ENCODE data around the gene RNU1-2. TPM values are rescaled to one million over a fixed set of nuclear protein-coding genes. Genes with fewer than 3 reads are reported as not detected.
"Not testable (repeated sequence)": the region's sequence is repeated elsewhere in the genome, so short reads cannot be mapped to it uniquely, and the experiment has no call there.

RNU1-2 gene
- total RNA-seq, 1 experiment from 2014 or later, result not detected

DNA sequence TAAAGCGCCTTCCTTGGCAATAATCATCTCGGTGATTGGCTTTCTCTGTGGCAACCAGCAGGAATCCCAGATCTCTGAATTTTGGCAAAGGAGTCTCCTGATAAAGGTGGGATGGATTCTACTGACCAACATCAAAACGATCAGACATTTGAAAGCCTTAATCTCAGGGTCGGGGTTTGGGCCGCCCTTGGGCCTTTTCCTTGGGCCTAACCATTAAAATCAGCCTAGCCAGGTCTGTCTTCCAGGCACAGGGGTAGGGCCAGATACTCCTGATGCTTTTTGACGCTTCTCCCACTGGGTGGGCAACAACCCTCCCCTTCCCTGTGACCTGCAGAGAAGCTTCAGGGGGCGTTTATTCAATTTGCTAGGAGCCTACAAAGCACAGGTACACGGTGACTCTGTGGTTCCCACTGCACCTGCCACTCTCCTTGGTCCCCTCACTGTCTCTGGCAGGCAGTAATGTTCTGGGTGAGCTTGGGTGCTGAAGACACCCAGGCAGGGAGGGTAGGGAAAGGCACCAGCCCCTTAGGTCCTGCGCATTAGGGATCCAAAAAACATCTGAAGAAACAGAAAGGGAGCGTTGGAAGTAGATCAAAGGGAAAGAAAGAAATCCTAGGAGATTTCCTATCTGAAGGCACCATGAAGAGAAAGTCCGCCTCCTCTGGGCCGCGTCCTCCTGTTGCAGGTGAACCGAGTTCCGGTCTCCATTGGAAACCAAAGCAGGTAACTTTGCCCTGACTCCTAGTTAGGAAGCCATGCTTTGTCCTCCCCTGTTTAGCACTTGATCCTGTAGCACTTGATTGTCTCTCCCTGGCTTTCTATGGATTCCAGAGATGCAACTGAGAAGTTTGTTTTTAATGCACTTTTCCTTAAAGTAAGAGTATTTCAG is 12.3 kb downstream of the RNU1-2 start:
- DNase-seq (ENCODE audit: low read depth), result no peak

DNA sequence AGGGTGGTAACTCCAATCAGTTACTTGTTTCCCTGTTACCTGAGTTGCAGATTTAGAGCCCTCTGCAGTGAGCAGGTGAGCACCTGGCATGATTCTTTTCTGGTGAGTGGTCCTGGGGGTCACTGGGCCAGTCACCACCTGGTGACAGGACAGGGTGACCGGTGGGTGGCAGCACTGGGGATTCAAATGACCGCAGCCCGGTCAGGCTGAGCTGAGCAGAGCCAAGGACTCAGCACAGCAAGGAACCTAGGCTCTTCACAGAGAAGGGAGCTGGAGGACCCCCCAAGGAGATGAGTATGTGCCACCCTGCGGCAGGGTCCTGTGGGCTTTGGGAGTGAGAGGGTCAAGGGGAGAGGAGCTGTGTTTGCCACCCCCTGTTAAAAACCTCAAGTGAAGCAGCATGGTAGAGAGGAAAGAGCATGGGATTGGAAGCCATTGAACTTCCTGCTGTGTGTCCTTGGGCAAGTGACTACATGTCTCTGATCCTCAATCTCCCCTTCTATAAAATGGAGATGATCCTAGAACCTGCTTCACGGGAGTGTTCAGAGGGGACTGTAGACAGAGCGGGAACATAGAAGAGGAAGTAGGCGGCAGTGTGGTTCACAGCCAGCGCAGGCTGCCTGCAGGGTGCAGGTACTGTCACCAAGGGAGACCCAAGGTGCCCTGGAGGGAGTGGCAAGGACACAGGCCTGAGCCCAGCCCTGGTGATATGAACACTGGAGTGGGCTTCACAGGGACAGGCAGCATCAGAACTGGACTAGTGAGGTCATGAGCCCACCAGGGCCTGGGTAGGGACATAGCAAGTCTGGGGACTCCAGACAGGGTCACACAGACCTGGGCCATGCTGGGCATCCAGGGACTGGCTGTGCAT is 16.3 kb downstream of the RNU1-2 start:
- not testable (repeated sequence) for DNase-seq (ENCODE audit: low read depth)

DNA sequence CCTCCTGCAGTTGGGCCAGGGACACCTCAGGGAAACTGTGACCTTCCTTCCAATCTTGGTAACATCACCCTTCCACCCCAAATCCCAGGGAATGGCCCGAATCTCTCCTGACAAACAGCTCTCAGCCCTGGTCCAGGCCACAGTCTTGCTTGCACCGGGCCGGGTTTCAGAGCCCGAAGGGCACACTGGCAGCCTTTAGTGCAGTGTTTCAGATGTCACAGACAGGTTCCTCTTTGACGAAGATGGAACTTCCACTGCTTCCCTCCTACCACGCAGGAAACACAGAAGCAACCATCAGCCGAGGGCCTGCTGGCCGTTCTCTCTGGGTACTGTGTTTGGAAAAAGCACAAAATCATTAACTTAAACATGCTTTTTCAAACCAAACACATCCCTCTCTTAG is 17.0 kb downstream of the RNU1-2 start:
- DNase-seq (ENCODE audit: low read depth), result not testable (repeated sequence)

DNA sequence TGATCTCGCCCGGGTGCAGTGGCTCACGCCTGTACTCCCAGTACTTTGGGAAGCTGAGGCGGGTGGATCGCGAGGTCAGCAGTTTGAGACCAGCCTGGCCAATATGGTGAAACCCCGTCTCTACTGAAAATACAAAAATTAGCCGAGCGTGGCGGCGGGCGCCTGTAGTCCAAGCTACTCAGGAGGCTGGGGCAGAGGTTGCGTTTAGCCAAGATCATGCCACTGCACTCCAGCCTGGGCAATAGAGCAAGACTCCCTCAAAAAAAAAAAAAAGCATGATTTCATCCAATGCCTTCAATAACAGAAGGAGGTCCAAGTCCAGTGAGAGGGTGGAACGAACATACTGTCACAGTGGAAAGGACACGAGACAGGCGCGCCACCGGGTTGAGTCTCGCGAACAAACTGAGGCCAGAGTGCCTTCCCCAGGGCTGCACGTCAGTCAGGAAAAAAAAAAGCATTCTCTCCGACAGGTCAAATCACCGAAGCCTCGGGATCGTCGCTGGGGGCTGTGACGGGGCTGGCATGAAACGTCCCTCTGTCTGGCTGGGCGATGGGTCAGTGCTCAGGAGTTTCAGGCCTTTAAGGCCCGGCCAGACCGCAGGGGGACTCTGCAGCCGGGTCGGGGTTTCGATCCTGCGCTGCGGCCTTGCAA is 17.5 kb downstream of the RNU1-2 start:
- no peak for DNase-seq (ENCODE audit: low read depth)

DNA sequence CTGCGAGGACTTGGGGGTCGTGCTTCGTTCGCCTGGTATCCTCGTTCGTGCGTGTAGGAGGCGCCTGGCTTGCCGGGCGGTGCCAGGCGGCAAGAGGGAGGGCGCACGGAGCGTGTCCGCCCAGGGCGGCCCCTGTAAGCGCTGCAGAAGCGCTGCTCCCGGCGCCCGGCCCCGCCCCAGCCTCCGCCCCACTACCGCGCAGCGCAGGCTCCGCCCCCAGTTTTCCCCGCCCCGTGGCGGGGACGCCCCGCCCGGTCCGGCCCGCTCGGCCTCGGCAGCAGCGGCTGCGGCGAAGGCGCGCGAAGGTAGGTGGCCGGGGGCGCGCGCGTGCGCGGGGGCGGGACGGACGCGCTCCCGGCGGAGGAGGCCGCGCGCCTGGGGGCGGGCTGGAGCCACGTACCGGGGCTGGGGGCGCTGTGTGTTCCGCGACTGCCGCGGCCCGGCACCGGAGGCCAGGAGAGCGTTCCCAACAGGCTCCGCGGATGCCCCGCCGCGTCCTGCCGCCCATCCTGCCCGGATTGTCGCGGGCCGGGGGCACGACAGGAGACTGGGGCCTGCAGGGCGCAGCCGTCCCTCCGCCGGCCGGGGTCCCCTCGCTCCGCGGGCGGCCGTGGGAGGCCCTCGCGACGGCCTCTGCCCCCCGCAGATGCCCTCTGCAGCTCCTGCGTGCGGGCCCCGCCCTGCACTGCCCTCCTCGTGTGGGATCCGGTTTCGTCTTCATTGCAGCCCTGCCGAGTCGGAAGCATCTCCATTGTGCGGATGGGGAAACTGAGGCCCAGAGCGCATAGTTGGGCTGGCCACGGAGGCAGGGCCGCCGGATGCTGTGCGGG is 18.3 kb downstream of the RNU1-2 start:
- DNase-seq (ENCODE audit: low read depth), result peak; percentile 85

DNA sequence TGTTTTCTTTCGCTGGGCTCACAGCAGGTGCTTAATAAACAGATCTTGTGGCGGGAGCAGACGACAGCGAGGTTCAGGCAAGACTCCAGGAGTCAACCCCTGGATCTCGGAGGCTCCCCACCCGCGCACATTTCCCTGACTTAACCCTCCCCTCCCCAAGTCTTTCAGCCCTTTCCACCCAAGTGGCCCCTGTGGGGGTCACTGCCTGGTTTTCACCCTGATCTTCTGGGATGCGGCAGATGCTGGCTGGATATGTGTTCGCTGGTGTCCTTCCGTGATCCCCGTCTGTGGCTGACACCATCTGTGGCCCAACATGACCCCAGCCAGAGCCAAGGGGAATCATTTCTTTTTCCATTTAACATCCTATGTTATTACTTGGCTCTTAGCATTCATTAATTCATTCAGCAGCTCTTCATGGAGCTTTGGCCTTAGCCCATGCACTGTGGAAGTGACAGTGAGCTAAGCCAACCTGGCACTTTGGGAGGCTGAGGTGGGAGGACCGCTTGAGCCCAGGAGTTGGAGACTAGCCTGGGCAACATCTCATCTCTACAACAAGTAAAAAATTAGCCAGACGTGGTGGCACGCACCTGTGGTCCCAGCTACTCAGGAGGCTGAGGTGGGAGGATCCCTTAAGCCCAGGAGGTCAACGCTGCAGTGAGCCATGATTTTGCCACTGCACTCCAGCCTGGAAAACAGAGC is 19.3 kb downstream of the RNU1-2 start:
- not testable (repeated sequence) for DNase-seq (ENCODE audit: low read depth)

DNA sequence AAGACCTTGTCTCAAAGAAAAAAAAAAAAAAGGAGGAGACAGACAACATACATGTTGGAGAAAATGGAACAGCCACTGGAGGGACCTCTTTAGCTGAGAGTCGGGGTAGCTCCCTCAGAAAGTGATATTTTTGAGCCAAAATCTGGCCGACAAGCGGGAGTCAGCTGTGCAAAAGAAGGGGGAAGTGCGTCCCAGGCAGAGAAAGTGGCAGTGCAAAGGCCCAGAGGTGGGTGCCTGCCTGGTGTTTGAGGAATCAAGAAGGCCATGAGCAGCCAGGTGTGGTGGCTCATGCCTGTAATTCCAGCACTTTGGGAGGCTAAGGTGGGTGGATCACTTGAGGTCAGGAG is 19.8 kb downstream of the RNU1-2 start:
- peak; percentile 11 for DNase-seq (ENCODE audit: low read depth)

DNA sequence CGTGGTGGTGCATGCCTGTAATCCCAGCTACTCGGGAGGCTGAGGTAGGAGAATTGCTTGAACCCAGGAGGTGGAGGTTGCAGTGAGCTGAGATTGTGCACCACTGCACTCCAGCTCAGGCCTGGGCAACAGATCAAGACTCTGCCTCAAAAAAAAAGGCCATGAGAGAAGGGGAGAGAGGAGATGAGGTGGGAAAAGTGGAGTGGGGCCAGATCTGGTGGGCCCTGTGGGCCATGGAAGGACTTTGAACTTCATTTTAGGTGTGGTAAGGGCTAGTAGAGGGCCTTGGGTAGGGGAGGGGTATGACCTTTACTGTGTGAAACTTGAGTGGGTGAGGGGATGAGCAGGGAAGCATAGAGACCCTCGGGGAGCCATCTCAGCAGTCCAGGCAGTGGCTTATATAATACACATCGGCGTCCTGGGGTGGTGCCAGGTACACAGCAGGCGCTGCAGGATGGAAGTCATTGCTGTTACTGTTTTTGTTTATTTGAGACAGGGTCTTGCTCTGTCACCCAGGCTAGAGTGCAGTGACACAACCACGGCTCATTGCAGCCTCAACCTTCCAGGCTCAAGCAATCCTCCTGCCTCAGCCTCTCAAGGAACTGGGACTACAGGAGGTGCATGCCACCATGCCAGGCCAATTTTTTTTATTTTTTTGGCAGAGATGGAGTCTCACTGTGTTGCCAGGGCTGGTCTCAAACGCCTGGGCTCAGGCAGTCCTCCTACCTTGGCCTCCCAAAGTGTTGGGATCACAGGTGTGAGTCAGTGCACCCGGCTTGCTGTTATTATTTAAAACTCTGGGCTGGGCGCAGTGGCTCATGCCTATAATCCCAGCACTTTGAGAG is 20.5 kb downstream of the RNU1-2 start:
- DNase-seq (ENCODE audit: low read depth), result not testable (repeated sequence)

DNA sequence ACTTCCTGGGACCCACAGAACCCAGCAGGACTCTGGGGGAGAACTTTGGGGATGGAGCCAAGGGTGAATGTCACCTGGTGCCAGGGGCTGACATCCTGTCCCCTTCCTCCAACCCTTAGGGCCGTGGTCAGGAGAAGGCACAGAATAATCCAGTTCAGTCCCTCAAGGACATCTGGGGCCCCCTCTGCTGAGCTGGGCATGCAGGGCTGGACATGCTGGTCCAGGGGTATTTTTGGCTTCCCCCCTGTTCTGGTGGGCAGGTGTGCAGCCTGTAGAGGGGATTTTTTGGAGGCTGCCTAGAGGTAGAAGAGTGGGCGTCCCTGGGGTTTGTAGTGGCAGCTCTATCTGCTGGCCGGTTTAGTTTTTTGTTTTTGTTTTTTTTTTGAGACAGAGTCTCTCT is 22.6 kb downstream of the RNU1-2 start:
- no peak for DNase-seq (ENCODE audit: low read depth)

DNA sequence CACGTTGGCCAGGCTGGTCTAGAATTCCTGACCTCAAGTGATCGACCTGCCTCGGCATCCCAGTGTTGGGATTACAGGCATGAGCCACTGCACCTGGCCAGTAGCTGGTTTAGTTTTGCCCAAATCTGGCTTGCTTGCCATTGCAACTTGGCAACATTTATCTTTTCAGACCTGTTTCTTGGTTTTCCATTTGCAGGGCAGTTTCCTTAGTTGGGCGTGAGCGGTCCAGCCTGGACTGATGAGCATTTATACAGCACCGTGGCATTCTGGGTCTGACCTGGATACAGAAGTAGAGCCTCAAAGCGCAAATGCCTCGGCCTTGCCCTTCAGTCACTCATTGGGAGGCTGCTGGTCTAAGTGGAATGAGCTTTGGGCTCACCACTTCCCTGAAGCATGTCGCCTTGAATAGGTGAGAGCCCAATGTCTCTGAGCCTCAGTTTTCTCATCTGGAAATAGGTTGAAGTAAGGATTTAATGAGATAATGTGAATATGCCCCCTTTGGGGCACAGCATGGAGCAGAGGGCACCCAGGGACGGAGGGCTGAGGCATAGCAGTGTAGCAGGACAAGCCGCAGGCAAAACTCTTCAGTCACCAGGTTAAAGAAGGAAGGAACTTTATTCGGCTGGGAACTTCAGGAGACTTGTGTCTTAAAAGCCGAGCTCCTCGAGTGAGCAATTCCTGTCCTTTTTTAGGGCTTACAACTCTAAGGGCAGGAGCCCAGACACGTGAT is 23.3 kb downstream of the RNU1-2 start:
- DNase-seq (ENCODE audit: low read depth), result not testable (repeated sequence)

DNA sequence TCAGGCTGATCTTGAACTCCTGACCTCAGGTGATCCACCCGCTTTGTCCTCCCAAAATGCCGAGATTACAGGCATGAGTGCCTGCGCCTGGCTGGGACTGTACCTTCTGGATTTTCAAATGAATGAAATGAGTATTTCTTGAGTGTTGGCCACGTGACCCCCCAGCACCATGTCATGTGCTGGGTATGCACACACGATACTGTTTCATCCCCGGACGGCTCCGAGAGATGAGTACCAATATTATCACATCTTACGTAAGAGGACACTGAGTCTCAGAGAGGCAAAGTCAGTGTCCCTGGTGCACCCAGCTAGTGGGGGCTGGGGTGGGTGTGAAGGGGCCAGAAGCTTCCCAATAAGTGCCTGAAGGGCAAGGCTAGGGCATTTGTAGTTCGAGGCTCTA is 25.2 kb downstream of the RNU1-2 start:
- no peak for DNase-seq (ENCODE audit: low read depth)

DNA sequence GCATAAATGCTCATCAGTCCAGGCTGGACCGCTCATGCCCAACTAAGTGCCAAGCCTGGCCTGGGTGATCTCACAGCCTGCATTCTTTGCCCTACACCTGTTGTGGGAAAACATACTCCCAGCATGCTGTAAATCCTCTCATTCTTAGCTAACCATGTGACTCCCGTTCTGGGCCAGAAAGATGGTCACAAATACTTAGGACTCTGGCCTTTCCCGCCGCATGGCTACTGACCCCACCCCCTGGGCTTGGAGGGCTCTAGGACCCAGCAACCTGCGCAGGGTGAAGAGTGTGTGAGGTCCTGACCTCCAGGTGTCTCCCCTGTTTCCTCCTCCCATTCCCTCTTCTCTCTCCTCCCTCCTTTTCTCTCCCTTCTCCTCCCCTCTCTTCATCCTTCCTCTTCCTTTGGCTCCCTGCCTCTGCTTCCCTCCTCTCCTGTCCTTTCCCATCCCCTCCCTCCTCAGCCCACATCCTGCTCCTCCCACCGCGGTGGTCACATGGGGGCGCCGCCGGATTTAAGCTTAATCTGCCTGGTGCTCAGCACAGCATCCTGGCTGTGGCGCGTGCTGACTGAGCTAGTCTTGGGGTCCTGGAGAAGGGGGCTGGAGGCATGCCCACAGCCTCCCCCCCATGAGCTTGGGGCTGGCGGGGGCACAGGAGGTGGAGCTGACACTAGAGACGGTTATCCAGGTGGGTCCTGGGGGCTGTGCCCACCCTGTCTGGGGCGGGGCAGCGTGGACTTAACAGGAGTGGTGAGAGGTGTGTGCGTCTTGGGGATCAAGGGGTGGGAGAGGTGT is 25.8 kb downstream of the RNU1-2 start, which contains the start of gene CROCC:
Gene CROCC, plus strand, starts transcription at position 541 of the 795 bp plus-strand sequence. Its CDS starts 88 bp downstream, at position 629.
- peak; percentile 68 for DNase-seq (ENCODE audit: low read depth)

DNA sequence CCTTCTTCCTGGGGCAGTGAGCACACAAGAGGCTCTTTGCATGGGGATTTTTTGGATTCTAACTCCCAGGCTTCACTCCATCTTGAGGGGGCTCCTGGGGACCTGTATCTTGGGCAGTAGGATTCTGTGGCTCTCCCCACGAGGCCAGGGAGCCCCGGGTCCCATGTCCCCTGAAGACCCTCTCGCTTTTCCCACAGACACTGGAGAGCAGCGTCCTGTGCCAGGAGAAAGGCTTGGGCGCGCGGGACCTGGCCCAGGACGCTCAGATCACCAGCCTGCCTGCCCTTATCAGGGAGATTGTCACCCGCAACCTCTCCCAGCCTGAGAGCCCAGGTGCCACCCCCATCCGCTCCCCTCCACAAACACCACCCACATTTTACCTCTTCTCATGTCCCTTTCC is 26.7 kb downstream of the RNU1-2 start:
- no peak for DNase-seq (ENCODE audit: low read depth)

DNA sequence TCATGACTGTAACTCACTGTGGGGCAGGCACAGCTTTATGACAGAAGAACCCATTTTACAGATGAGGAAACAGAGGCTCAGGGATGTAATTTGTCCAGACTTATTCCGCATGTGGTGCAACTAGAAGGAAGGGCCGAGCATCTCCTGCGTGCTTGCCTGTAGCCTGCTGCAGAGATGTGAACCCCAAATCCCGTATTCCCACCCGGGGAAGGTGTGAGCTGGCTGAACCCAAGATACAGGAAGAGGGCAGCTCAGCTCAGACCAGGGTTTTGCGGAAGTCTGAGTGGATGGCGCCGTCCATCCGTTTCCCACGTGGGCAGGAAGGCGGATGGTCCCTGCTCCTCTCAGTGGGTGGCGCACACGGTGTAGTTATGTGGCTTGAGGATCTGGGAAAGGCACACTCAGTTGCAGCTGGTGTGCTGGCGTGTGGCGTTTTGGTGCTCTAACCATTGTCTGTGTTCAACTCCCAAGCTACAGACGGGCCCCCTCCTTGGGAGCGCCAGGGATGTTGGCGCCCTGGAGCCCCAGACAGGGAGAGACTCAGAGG is 27.2 kb downstream of the RNU1-2 start:
- no peak for DNase-seq (ENCODE audit: low read depth)

DNA sequence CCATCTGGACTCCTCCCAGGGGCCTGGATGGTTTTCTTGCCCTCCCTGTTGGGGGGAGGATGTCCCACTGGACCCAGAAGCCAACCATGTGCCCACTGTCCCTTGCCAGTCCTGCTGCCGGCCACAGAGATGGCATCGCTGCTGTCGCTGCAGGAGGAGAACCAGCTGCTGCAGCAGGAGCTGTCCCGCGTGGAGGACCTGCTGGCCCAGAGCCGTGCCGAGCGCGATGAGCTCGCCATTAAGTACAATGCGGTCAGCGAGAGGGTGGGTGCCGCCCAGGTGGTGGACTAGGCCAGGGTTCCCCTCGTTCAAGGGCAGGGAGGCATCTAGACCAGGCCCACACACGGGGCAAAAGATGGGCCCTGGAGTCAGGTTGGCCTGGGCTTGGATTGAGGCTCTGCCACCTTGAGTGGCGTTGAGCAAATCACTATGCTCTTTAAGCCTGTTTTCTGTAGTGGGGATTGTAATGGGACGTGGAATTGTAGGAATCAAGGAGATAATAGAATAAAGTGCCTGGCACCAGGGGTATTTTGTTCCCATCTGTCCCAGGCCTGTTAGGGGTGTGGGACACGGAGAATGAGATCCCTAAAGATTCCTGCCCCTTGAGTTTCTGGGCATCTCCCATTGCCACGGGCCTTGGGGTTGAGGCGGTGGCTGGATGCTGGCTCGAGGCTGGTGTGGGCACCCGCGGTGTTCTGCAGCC is 28.6 kb downstream of the RNU1-2 start:
- no peak for DNase-seq (ENCODE audit: low read depth)

DNA sequence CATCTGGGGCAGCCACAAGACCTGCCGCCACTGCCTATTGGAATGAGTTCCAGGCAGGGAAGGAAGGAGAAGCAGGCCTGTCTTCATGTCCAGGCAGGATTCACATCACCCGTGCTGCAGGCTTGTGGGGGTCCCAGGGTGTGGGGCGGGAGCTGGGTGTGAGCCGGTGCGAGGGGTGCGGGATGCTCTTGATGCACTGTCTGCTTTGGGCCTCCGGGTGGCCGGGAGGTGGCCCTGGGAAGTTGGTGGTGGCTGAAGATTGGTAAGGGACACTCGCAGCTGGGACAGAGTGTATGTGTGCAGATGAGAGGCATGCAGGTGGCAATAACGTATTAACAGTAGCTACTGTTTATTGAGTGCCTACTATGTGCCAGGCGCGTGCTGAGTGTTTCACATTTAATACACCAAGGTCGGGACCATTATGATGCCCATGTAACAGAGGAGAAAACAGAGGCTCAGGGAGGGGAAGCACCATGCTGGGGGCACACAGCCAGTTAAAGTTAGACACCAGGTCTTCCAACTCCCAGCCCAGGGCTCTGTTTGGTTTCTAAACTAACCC is 29.2 kb downstream of the RNU1-2 start:
- DNase-seq (ENCODE audit: low read depth), result no peak

Measured in LHCN-M2 (cell line).